Ascending aorta (tissue), 2 donors: Measurements from ENCODE around the gene TIGD2. TPM values are rescaled to one million over a fixed set of nuclear protein-coding genes. Genes with fewer than 3 reads are reported as not detected.

Experiments used
- DNase-seq, 2 donors: peaks; one replicate each; pipeline ENCODE4 v3.0.0-alpha.2; 2019; ENCODE audit warnings: low spot score in 2 of 2
- H3K27ac ChIP-seq, 2 donors: fragments of 200-600 bp; sonication (generic); one replicate each; pipeline ENCODE4 v1.5.1; 2016 to 2017; ENCODE audit warnings: mild to moderate bottlenecking in 1 of 2
- H3K27me3 ChIP-seq: fragments of 200-600 bp; sonication (generic); one replicate; pipeline ENCODE4 v1.5.1; 2017
- H3K36me3 ChIP-seq, 2 donors: fragments of 200-600 bp; sonication (generic); one replicate each; pipeline ENCODE4 v1.5.1; 2016
- H3K4me1 ChIP-seq, 2 donors: fragments of 200-600 bp; sonication (generic); one replicate each; pipeline ENCODE4 v1.5.1; 2016 to 2017; ENCODE audit warnings: mild to moderate bottlenecking in 1 of 2
- H3K4me3 ChIP-seq, 2 donors: fragments of 200-600 bp; sonication (generic); one replicate each; pipeline ENCODE4 v1.5.1; 2016 to 2017; ENCODE audit warnings: mild to moderate bottlenecking in 1 of 2
- H3K9me3 ChIP-seq, 2 donors: fragments of 200-600 bp; sonication (generic); one replicate each; pipeline ENCODE4 v1.5.1; 2016
- CTCF ChIP-seq, 3 experiments: fragments of 200-600 bp in 2 of 3; fragments of 450-650 bp in 1 of 3; sonication (generic) in 2 of 3; IDR thresholded peaks; one replicate each; pipeline ENCODE4 v1.5.1; 2016 to 2019; ENCODE audit warnings: antibody characterized with exemption in 3 of 3, mild to moderate bottlenecking in 1 of 3, moderate library complexity in 1 of 3
- intact Hi-C: fragments of 100-400 bp; cut with DNase I; formaldehyde crosslinking; loops from one replicate; pipeline ENCODE4 v1.15.1; 2023
- total RNA-seq: library from RNA; depleted of rRNA; stranded (reverse); fragments of >200 nt; gene quantifications from one replicate; pipeline ENCODE4 v1.1.0, GENCODE V29; 2016

The TIGD2 gene
- 0.21 TPM for total RNA-seq

- intact Hi-C loops = loop anchor here (1.0 to 2.0 kb wide), 4 partner anchors 54 to 828 kb away; partner anchors contain the start of genes FAM13A and HERC3
- DNase-seq = peak; percentile 29 to 91
- no peaks in the 10 kb centered on the region for H3K9me3 ChIP-seq
- peak; percentile 79 to 86 (median 82) for TF ChIP-seq CTCF (IDR thresholded peaks at IDR 0.05)
- H3K4me3 ChIP-seq = peak within 1 kb of the TSS; percentile 68 to 79
- no peaks in the 10 kb centered on the region for H3K36me3 ChIP-seq
- H3K4me1 ChIP-seq = peaks cover 3 to 4% of the 10 kb centered on the region in 2 donors
- H3K27ac ChIP-seq = peak within 1 kb of the TSS; percentile 77 to 81
- H3K27me3 ChIP-seq = no peaks in the 10 kb centered on the region
Observed at GRCh38 chr4:89110986-89111832, at the start of gene TIGD2. TSS of gene TIGD2 (plus strand) at chr4:89111533. CDS start at chr4:89112975, 1,442 bp downstream.

GRCh38 chr4:89064848-89065247 lies 46.5 kb upstream of the TIGD2 start:
- Histone ChIP-seq H3K4me3 (no peak overlapping the region), H3K27me3 (no peaks in the 10 kb centered on the region), H3K9me3 (no peaks in the 10 kb centered on the region), H3K27ac (no peak overlapping the region), H3K36me3 (no peaks in the 10 kb centered on the region), H3K4me1 (no peaks in the 10 kb centered on the region)
- no peak for TF ChIP-seq CTCF (IDR thresholded peaks at IDR 0.05)
- DNase-seq = no peak
- intact Hi-C loops = no loop called here

- intact Hi-C loops = no loop called here
- H3K27ac ChIP-seq = no peak overlapping the region
- no peak for TF ChIP-seq CTCF (IDR thresholded peaks at IDR 0.05)
- H3K4me3 ChIP-seq = no peak overlapping the region
- H3K4me1 ChIP-seq = no peaks in the 10 kb centered on the region
- H3K9me3 ChIP-seq = no peaks in the 10 kb centered on the region
- H3K27me3 ChIP-seq = no peaks in the 10 kb centered on the region
- DNase-seq = no peak
- no peaks in the 10 kb centered on the region for H3K36me3 ChIP-seq
Observed at GRCh38 chr4:89067417-89067816, 43.9 kb upstream of the TIGD2 start.

GRCh38 chr4:89069481-89069880 lies 41.9 kb upstream of the TIGD2 start:
- TF ChIP-seq CTCF (IDR thresholded peaks at IDR 0.05) = no peak
- intact Hi-C loops = no loop called here
- no peak overlapping the region for H3K27ac ChIP-seq
- H3K4me3 ChIP-seq = no peak overlapping the region
- no peaks in the 10 kb centered on the region for H3K9me3 ChIP-seq
- DNase-seq = no peak
- H3K27me3 ChIP-seq = no peaks in the 10 kb centered on the region
- no peaks in the 10 kb centered on the region for H3K36me3 ChIP-seq
- H3K4me1 ChIP-seq = no peaks in the 10 kb centered on the region

- H3K9me3 ChIP-seq = no peaks in the 10 kb centered on the region
- no peak for DNase-seq
- H3K4me3 ChIP-seq = no peak overlapping the region
- no peaks in the 10 kb centered on the region for H3K27me3 ChIP-seq
- H3K4me1 ChIP-seq = no peaks in the 10 kb centered on the region
- intact Hi-C loops = no loop called here
- no peak for TF ChIP-seq CTCF (IDR thresholded peaks at IDR 0.05)
- no peaks in the 10 kb centered on the region for H3K36me3 ChIP-seq
- no peak overlapping the region for H3K27ac ChIP-seq
Observed at GRCh38 chr4:89070041-89070440, 41.3 kb upstream of the TIGD2 start.
